ENCODE measurements around the gene CA5B. TPM values are rescaled to one million over a fixed set of nuclear protein-coding genes. Genes with fewer than 3 reads are reported as not detected.

CA5B gene
- total and polyA plus RNA-seq, 2 of the 8 experiments (the other 6 are each of a cell fraction or from before 2014, with no cell fraction given): 3.3 to 8.6 TPM

- no peaks in the 10 kb centered on the region for H4K20me1 ChIP-seq (replicated peaks in 1 of 2; ENCODE audit: control insufficient read depth in 1 of 2, insufficient read depth in 2 of 2, low read length in 2 of 2)
- H3K27ac ChIP-seq (ENCODE audit: low read depth, low read length): no peak overlapping the region
- H2BK20ac ChIP-seq (ENCODE audit: low read length): no peak overlapping the region
- no peak overlapping the region for H3K14ac ChIP-seq (ENCODE audit: insufficient read length)
- no peak overlapping the region for H3K23ac ChIP-seq (ENCODE audit: insufficient read length)
- 84% methylated on average over 4 of the region's 4 CpGs; no CpG with 5 or more reads in 1 of the 2 experiments for WGBS, 2 experiments (ENCODE audit: extremely low coverage in 1 of 2, insufficient coverage in 1 of 2, insufficient read length in 1 of 2, insufficient replicate concordance in 2 of 2, low coverage in 1 of 2, low lambda C conversion rate in 2 of 2, missing lambda C conversion rate in 1 of 2)
- H2BK5ac ChIP-seq (ENCODE audit: low read depth, low read length): 0 out of 2 replicates have a peak overlapping the region, but pooled peaks have one; percentile 8
- no peak overlapping the region for H2BK120ac ChIP-seq (replicated peaks; ENCODE audit: low read depth, low read length)
- H2AFZ ChIP-seq (ENCODE audit: low read length): no peak overlapping the region
- H3K4ac ChIP-seq (replicated peaks; ENCODE audit: insufficient read length, low read depth, low read length): no peak overlapping the region
- ChIA-PET CTCF (ENCODE audit: partially characterized antibody) (interaction anchor here (0.6 kb wide), 2 partner anchors 17 to 310 kb away, joined by 3 read pairs; no protein-coding TSS in a partner anchor), POLR2A (ENCODE audit: partially characterized antibody) (interaction anchor here (1.0 kb wide), 1 partner anchor 17 kb away, joined by 3 read pairs; no protein-coding TSS in a partner anchor)
- H2AK5ac ChIP-seq (ENCODE audit: low read depth, low read length): no peak overlapping the region
- FAIRE-seq (peak; percentile 60), DNase-seq (ENCODE audit: low read depth in 1 of 2, low spot score in 2 of 2) (no peak)
- no peaks in the 10 kb centered on the region for H3K27me3 ChIP-seq (replicated peaks in 1 of 4; ENCODE audit: control insufficient read depth in 3 of 4, extremely low read depth in 1 of 4, insufficient read depth in 3 of 4, low read length in 3 of 4)
- no peaks in the 10 kb centered on the region for H3K79me2 ChIP-seq (ENCODE audit: control insufficient read depth in 1 of 2, insufficient read depth in 2 of 2, low read length in 2 of 2)
- no peaks in the 10 kb centered on the region for H3K23me2 ChIP-seq (ENCODE audit: low read depth, low read length)
- H4K91ac ChIP-seq (replicated peaks; ENCODE audit: insufficient read length, low read length): no peak overlapping the region
- no peak overlapping the region for H4K5ac ChIP-seq (ENCODE audit: insufficient read length, low read depth, low read length)
- H4K8ac ChIP-seq (ENCODE audit: extremely low read depth, insufficient read depth, low read length): no peak overlapping the region
- H2BK15ac ChIP-seq (ENCODE audit: low read length): no peak overlapping the region
- no peak overlapping the region for H3K4me3 ChIP-seq (ENCODE audit: extremely low read depth in 1 of 4, insufficient read depth in 2 of 4, low read depth in 3 of 4, low read length in 4 of 4)
- H3K9ac ChIP-seq (replicated peaks in 1 of 4; ENCODE audit: extremely low read depth in 1 of 4, low read depth in 3 of 4, low read length in 3 of 4): no peak overlapping the region
- H3K56ac ChIP-seq (replicated peaks; ENCODE audit: insufficient read length, low read depth, low read length): no peak overlapping the region
- no peaks in the 10 kb centered on the region for H3K36me3 ChIP-seq (ENCODE audit: control insufficient read depth in 2 of 4, insufficient read depth in 4 of 4, low read length in 3 of 4)
- no peak overlapping the region for H2BK12ac ChIP-seq (ENCODE audit: low read depth, low read length)
- no peak overlapping the region; a peak in 1 of 4 replicates for H3K4me2 ChIP-seq (ENCODE audit: insufficient read depth in 1 of 2, low read depth in 2 of 2, low read length in 2 of 2)
- H3K9me3 ChIP-seq (ENCODE audit: insufficient read depth in 2 of 2, low read depth in 1 of 2, low read length in 1 of 2): no peaks in the 10 kb centered on the region
- H3K79me1 ChIP-seq (ENCODE audit: low read depth, low read length): no peaks in the 10 kb centered on the region
- H3K18ac ChIP-seq (ENCODE audit: extremely low read depth, low read length): no peak overlapping the region
- H3K4me1 ChIP-seq (replicated peaks in 1 of 4; ENCODE audit: control insufficient read depth in 3 of 4, insufficient read depth in 4 of 4, low read length in 3 of 4): peaks cover 0 to 6% (median under 1%) of the 10 kb centered on the region in 4 experiments; a peak in 2 of 7 replicates
- no peak for TF ChIP-seq GABPA (IDR thresholded peaks at IDR 0.05; ENCODE audit: borderline replicate concordance, insufficient read depth, low read length)
- no peak for TF ChIP-seq NANOG (IDR thresholded peaks at IDR 0.05; ENCODE audit: insufficient read depth, low read depth, low read length, poor library complexity, severe bottlenecking)
- no peak for TF ChIP-seq CBX5 (IDR thresholded peaks at IDR 0.05; ENCODE audit: low read depth, low read length)
- no peak for TF ChIP-seq SP4 (IDR thresholded peaks at IDR 0.05; ENCODE audit: low read length)
- TF ChIP-seq CBX8 (IDR thresholded peaks at IDR 0.05; ENCODE audit: borderline replicate concordance, low read depth, low read length): no peak
- TF ChIP-seq SUZ12 (IDR thresholded peaks at IDR 0.05; ENCODE audit: low read length): no peak
- TF ChIP-seq TBP (IDR thresholded peaks at IDR 0.05; ENCODE audit: low read depth, low read length): no peak
- no peak for TF ChIP-seq TAF7 (optimal IDR thresholded peaks at IDR 0.05; ENCODE audit: borderline replicate concordance, low read depth, low read length)
- no peak for TF ChIP-seq ATF3 (IDR thresholded peaks at IDR 0.05; ENCODE audit: insufficient read depth, low read depth, low read length)
- no peak for TF ChIP-seq TAF1 (IDR thresholded peaks at IDR 0.05; ENCODE audit: low read depth, low read length)
- no peak for TF ChIP-seq SIRT6 (IDR thresholded peaks at IDR 0.05; ENCODE audit: low read length)
Measured at GRCh38 chrX:15719324-15719968, 18.6 kb upstream of the CA5B start.
